ENCODE measurements around the gene MDFIC2.
"Not testable (repeated sequence)": the region's sequence is repeated elsewhere in the genome, so short reads cannot be mapped to it uniquely, and the experiment has no call there.

Gene MDFIC2

GRCh38 chr3:70312336-70312735 is at the start of gene MDFIC2:
Gene MDFIC2 (minus strand): TSS chr3:70312638. CDS start chr3:70311973, 665 bp downstream.
- DNase-seq = no peak
- in situ Hi-C loops (cut with MboI; ENCODE audit: low pct_unique_long_range_greater_than_20kb, low sequenced_read_pairs) = no loop called here

DNA sequence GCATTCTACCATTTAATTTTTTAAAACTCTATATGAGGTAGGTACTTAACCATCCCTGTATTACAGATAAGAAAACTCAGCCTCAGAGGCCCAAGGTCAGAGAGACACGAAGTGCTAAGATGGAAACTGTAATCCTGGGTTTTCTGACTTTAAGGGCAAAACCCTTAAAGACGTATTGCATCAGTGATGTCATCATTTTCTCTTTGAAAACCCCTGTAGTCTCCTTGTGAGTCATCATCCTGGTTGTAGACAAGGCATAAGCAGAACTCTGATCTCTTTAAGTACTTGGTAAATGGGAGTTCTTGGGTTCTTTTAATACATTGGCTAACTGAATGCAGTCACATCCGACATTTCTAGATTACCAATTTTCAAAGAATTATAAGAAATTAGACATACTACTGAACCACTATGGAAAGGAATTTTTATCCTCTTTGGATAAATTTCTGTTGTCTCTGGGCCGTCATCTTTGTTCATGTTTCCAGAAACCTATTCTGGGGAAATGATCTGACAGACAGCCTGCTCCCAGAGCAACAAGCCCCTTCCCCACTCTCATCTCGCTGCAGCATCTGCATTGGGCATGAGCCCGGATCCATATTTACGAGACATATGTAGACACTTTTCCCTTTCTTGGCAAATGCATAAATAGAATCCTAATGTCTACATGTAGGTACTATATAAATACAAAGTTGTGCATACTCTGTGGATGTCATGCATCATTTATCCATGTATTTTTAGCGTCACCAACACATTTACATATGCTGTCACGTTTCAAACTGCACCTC is 48.7 kb upstream of the MDFIC2 start:
- in situ Hi-C loops (cut with MboI; ENCODE audit: low pct_unique_long_range_greater_than_20kb, low sequenced_read_pairs) = no loop called here
- no peak for DNase-seq

DNA sequence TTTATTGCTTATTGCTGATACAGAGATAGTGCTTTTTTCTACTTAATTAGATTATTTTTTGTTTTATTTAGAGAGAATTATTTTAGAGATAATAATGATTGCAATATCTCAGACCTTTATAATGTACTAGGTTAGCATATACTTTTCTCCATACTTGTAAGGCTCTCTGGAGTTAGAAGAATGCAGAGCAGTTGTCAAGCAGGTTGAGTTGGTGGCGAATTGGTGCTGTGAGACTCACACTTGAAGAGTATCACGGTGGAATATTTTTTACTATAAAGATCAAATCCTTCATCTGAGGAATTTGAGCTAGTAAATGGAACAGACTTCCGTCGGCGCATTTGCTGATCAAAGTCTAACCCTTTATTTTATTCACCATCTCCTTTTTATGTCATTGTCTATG is 47.3 kb upstream of the MDFIC2 start:
- DNase-seq = no peak
- in situ Hi-C loops (cut with MboI; ENCODE audit: low pct_unique_long_range_greater_than_20kb, low sequenced_read_pairs) = no loop called here

DNA sequence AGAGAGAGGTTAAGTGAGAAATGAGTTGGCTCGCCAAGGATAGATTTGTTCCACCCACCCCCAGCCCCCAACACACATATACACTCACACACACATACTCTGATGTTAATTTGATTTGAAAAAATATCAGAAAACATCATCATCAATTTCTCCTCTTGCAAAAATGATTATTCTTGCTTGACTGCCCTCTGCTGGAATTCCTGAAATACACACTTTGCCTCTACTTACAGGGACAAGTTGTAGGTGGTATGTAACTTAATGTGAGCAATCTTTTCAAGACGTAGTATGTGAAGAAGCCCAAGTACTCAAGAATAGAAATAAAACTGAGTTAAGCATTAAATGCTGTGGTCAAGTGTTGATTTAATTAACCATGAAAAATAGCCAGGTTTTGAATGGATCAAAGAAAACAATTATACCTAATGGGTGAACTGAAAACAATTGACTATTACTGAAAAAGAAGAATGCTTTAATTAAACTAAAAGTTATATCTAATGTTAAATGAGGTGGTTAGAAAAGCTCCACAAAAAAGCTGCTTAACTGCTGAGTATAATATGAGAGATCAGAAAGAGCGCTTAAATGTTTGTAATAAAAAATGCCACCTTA is 46.6 kb upstream of the MDFIC2 start:
- in situ Hi-C loops (cut with MboI; ENCODE audit: low pct_unique_long_range_greater_than_20kb, low sequenced_read_pairs) = no loop called here
- peak; percentile 32 for DNase-seq

DNA sequence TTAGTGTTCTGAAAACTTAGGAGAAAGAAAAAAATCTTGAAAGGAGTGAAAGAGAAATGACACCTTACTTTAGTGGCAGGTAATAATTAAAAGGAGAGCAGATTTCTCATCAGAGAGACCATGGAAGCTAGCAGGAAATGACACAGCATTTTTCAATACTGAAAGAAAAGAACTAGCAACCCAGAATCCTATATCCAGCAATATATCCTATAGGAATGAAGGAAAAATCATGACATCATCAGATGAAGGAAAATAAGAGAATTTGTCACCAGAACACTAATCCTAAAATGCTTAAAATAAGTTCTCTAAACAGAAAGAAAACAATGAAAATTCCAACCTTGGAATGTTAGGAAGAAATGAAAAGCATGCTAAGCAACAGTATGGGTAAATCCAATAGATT is 39.8 kb upstream of the MDFIC2 start:
- no peak for DNase-seq
- in situ Hi-C loops (cut with MboI; ENCODE audit: low pct_unique_long_range_greater_than_20kb, low sequenced_read_pairs) = no loop called here

DNA sequence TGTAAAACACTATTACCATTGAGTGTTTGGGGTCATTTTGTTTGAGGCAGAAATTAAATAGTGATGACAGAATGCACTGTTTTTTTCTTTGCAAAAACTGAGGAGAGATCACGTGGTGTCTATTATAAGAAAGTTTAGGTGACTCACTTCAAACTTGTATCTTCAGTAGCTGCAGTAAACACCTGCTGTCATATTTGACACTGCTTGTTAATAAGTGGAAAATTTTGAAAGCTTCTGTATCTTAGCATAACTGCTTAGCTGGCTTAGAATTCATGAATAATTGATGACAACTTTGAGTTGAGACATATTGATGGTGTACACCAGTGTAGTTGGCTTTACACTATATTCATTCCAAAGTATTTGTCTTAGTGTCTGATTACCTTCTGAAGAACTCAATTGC is 29.7 kb upstream of the MDFIC2 start:
- in situ Hi-C loops (cut with MboI; ENCODE audit: low pct_unique_long_range_greater_than_20kb, low sequenced_read_pairs) = no loop called here
- no peak for DNase-seq

DNA sequence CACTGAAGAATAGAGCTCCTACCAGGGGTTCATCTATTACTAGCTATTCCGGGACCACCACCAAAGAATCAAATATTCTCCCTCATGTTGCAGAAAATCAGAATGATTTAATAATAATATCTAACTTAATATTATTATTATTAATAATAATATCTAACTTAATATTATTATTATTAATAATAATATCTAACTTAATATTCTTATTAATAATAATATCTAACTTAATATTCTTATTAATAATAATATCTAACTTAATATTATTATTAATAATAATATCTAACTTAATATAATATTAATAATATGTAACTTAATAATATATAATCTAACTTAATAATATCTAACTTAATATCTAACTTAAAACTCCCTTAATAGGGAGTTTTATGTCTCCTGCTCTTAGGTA is 24.4 kb upstream of the MDFIC2 start:
- DNase-seq; in situ Hi-C loops (cut with MboI; ENCODE audit: low pct_unique_long_range_greater_than_20kb, low sequenced_read_pairs): not testable (repeated sequence)

- in situ Hi-C loops (cut with MboI; ENCODE audit: low pct_unique_long_range_greater_than_20kb, low sequenced_read_pairs) = no loop called here
- no peak for DNase-seq
Measured at GRCh38 chr3:70333080-70333479, 20.6 kb upstream of the MDFIC2 start.

DNA sequence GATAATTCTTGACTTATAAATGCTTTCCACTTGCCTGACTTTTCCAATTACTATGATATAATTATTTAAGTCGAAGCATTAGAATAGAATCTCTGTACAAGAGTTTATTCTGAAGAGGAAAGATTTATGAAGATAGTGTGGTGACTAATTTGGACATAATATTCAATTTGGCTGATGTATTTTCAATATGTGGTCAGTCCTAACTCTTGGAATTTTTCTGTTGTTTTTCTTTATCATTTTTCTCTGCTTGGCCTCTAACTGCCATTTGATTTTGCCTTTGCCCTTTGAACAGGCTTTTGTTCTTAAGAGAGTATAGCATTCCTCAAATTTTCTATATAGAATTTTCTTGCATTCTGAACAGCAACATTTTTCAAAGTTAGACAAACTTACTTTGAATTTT is 2.6 kb upstream of the MDFIC2 start:
- in situ Hi-C loops (cut with MboI; ENCODE audit: low pct_unique_long_range_greater_than_20kb, low sequenced_read_pairs) = no loop called here
- no peak for DNase-seq

- in situ Hi-C loops (cut with MboI; ENCODE audit: low pct_unique_long_range_greater_than_20kb, low sequenced_read_pairs) = no loop called here
- DNase-seq = no peak
Measured at GRCh38 chr3:70310809-70311208, 1.6 kb downstream of the MDFIC2 start.

- in situ Hi-C loops (cut with MboI; ENCODE audit: low pct_unique_long_range_greater_than_20kb, low sequenced_read_pairs) = no loop called here
- DNase-seq = no peak
Measured at GRCh38 chr3:70309591-70309990, 2.8 kb downstream of the MDFIC2 start.

DNA sequence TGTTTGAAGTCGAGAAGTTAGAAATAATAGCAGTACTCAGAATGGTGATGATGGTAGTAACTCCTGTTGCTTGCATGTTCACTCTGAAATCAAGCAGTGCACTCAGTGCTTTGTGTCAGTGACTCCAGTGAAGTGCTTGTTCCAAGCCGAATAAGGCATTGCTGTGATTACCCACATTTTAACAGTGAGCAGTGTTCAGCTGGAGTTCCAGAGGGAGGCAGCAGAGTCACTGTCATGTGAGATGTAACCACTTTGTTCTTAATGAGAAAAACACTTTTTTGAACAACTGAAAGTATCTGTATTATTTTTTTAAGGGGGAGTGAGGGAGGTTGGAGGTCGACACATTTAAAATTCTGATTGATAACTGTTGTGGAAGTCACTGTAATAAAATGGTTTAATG is 3.7 kb downstream of the MDFIC2 start:
- DNase-seq = no peak
- in situ Hi-C loops (cut with MboI; ENCODE audit: low pct_unique_long_range_greater_than_20kb, low sequenced_read_pairs) = no loop called here

DNA sequence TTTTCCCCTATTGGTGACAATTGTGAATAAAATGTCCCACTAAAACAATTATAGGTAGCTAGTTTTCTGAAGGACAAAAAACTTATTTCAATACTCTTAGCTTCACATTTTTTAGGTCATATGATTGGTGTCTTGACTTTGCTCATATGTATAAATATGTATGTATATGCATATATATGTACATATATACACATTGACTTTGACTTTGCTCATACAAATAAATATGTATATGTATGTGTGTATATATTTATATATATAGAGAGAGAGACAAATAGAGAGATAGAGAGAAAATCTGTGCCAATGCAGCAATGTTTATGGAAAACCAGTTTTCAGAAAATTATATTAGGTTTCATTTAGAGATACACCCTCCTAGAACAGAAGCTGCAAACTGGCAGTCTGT is 5.7 kb downstream of the MDFIC2 start:
- no peak for DNase-seq
- in situ Hi-C loops (cut with MboI; ENCODE audit: low pct_unique_long_range_greater_than_20kb, low sequenced_read_pairs) = no loop called here

GRCh38 chr3:70298385-70298784 is 14.1 kb downstream of the MDFIC2 start:
- in situ Hi-C loops (cut with MboI; ENCODE audit: low pct_unique_long_range_greater_than_20kb, low sequenced_read_pairs) = no loop called here
- DNase-seq = no peak

DNA sequence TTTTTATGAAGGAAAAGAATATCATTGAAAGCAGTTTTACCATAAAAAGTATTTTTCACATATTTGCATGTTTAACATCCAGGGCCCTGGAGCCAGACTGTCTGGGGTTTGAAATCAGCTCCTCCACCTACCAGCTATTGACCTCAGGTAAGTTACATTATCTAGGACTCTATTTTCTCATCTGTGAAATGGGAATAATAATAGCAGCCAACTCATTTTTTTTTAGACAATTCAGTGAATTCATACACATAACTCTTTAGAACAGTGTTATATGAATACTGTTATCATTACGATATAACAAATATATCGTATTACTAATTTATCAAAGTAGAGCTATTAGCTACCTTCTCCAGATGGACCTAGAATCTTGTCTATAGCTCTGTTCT is 21.3 kb downstream of the MDFIC2 start:
- in situ Hi-C loops (cut with MboI; ENCODE audit: low pct_unique_long_range_greater_than_20kb, low sequenced_read_pairs) = no loop called here

GRCh38 chr3:70290431-70291096 is 21.9 kb downstream of the MDFIC2 start:
- DNase-seq; in situ Hi-C loops (cut with MboI; ENCODE audit: low pct_unique_long_range_greater_than_20kb, low sequenced_read_pairs): not testable (repeated sequence)

More for the DNA sequence above, 21.3 kb downstream of the MDFIC2 start:
- no peak for DNase-seq

GRCh38 chr3:70281663-70282062 is 30.8 kb downstream of the MDFIC2 start:
- no peak for DNase-seq
- in situ Hi-C loops (cut with MboI; ENCODE audit: low pct_unique_long_range_greater_than_20kb, low sequenced_read_pairs) = no loop called here

GRCh38 chr3:70277304-70277703 is 35.1 kb downstream of the MDFIC2 start:
- no peak for DNase-seq
- in situ Hi-C loops (cut with MboI; ENCODE audit: low pct_unique_long_range_greater_than_20kb, low sequenced_read_pairs) = no loop called here

DNA sequence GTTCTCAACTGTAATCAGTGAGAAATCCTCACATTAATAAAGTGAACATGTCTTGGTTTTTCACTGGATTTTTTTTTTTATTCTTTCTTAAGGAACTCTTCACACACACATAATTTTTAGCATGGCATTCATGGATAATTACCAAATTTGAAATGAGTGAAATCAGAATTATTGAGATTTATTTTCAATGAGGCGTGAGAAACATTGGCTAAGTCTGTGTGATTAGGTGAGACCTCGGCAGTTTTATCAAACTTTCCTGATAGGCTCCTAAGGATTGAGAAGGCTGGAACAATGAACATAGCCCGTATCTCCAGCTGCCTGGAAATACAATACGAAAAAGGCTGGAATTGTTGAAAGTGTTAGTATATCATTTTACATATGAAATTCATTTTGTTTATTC is 35.5 kb downstream of the MDFIC2 start:
- no peak for DNase-seq
- in situ Hi-C loops (cut with MboI; ENCODE audit: low pct_unique_long_range_greater_than_20kb, low sequenced_read_pairs) = no loop called here

GRCh38 chr3:70273492-70273891 is 38.9 kb downstream of the MDFIC2 start:
- in situ Hi-C loops (cut with MboI; ENCODE audit: low pct_unique_long_range_greater_than_20kb, low sequenced_read_pairs) = no loop called here
- no peak for DNase-seq

Data from KBM-7 (cell line).